ENCODE measurements around the gene ARRDC3. TPM values are rescaled to one million over a fixed set of nuclear protein-coding genes. Genes with fewer than 3 reads are reported as not detected.

Gene ARRDC3
- polyA plus RNA-seq, 1 donor from 2014 or later = 297 TPM

GRCh38 chr5:91384671-91385430 lies 1.7 kb upstream of the ARRDC3 start:
- Histone ChIP-seq H2AFZ (ENCODE audit: low read depth, low read length) (no peak overlapping the region), H3K79me2 (replicated peaks; ENCODE audit: insufficient read depth, low read length) (peaks cover 35% of the 10 kb centered on the region), H3K9me3 (ENCODE audit: low read length) (no peaks in the 10 kb centered on the region), H3K9me2 (ENCODE audit: insufficient read depth, low read length) (no peaks in the 10 kb centered on the region), H4K20me1 (ENCODE audit: insufficient read depth) (peaks cover 3% of the 10 kb centered on the region), H3K27ac (ENCODE audit: low read length) (peak overlapping the region; percentile 100), H3K9ac (ENCODE audit: low read length) (peak overlapping the region; percentile 100), H3K4me2 (ENCODE audit: low read length) (peak overlapping the region; percentile 96), H3K27me3 (ENCODE audit: insufficient read depth, low read depth, low read length) (no peaks in the 10 kb centered on the region), H3F3A (ENCODE audit: insufficient read depth, low read length, poor library complexity, severe bottlenecking) (peaks cover 15% of the 10 kb centered on the region), H3K4me3 (ENCODE audit: low read length) (peak overlapping the region; percentile 82), H3K36me3 (ENCODE audit: insufficient read depth, low read length) (no peaks in the 10 kb centered on the region)
- TF ChIP-seq POLR2AphosphoS5 (IDR thresholded peaks at IDR 0.05) (no peak), RAD21 (conservative IDR thresholded peaks at IDR 0.05) (peak; percentile 95), REST (IDR thresholded peaks at IDR 0.05; ENCODE audit: borderline replicate concordance) (no peak), EP300 (conservative IDR thresholded peaks at IDR 0.05; ENCODE audit: poor library complexity, severe bottlenecking) (no peak), SMC3 (conservative IDR thresholded peaks at IDR 0.05; ENCODE audit: poor library complexity) (peak; percentile 98), MXI1 (conservative IDR thresholded peaks at IDR 0.05; ENCODE audit: poor library complexity, severe bottlenecking) (no peak), CTCF (IDR thresholded peaks at IDR 0.05; ENCODE audit: poor library complexity, severe bottlenecking) (peak; percentile 99), EZH2 (IDR thresholded peaks at IDR 0.05; ENCODE audit: borderline replicate concordance, insufficient read depth, low read length, poor library complexity, severe bottlenecking) (no peak), TAF1 (IDR thresholded peaks at IDR 0.05; ENCODE audit: low read depth) (no peak)

GRCh38 chr5:91383956-91384300 lies 811 bp upstream of the ARRDC3 start:
- Histone ChIP-seq H3K9me3 (ENCODE audit: low read length) (no peaks in the 10 kb centered on the region), H4K20me1 (ENCODE audit: insufficient read depth) (peaks cover 3% of the 10 kb centered on the region), H3F3A (ENCODE audit: insufficient read depth, low read length, poor library complexity, severe bottlenecking) (peaks cover 24% of the 10 kb centered on the region), H2AFZ (ENCODE audit: low read depth, low read length) (peak overlapping the region; percentile 2), H3K36me3 (ENCODE audit: insufficient read depth, low read length) (no peaks in the 10 kb centered on the region), H3K79me2 (replicated peaks; ENCODE audit: insufficient read depth, low read length) (peaks cover 44% of the 10 kb centered on the region), H3K9me2 (ENCODE audit: insufficient read depth, low read length) (no peaks in the 10 kb centered on the region), H3K9ac (ENCODE audit: low read length) (peak overlapping the region; percentile 100), H3K27ac (ENCODE audit: low read length) (peak overlapping the region; percentile 100), H3K27me3 (ENCODE audit: insufficient read depth, low read depth, low read length) (no peaks in the 10 kb centered on the region), H3K4me2 (ENCODE audit: low read length) (peak overlapping the region; percentile 96), H3K4me3 (ENCODE audit: low read length) (peak overlapping the region; percentile 82)
- TF ChIP-seq MXI1 (conservative IDR thresholded peaks at IDR 0.05; ENCODE audit: poor library complexity, severe bottlenecking) (no peak), EZH2 (IDR thresholded peaks at IDR 0.05; ENCODE audit: borderline replicate concordance, insufficient read depth, low read length, poor library complexity, severe bottlenecking) (no peak), EP300 (conservative IDR thresholded peaks at IDR 0.05; ENCODE audit: poor library complexity, severe bottlenecking) (no peak)

All from neural cell (in vitro differentiated cells).